Esophagus (tissue), 2 donors: ENCODE data around the gene TOX2. TPM values are rescaled to one million over a fixed set of nuclear protein-coding genes. Genes with fewer than 3 reads are reported as not detected.

Experiments
- H3K27ac ChIP-seq, 2 donors: one replicate each; pipeline ENCODE4 v1.5.1; 2013; ENCODE audit warnings: low read depth in 2 of 2, mild to moderate bottlenecking in 2 of 2, inconsistent platforms in 1 of 2, low read length in 1 of 2, moderate library complexity in 1 of 2
- H3K27me3 ChIP-seq, 2 donors: one replicate each; pipeline ENCODE4 v1.6.1; 2013; ENCODE audit warnings: low read length in 2 of 2, control low read depth in 1 of 2, mild to moderate bottlenecking in 1 of 2; ENCODE audit not compliant: insufficient read depth in 2 of 2, control insufficient read depth in 1 of 2
- H3K36me3 ChIP-seq, 2 donors: one replicate each; pipeline ENCODE4 v1.6.1; 2013; ENCODE audit warnings: low read length in 1 of 2; ENCODE audit not compliant: control insufficient read depth in 2 of 2, insufficient read depth in 2 of 2
- H3K4me1 ChIP-seq, 2 donors: one replicate each; pipeline ENCODE4 v1.6.1; 2013; ENCODE audit warnings: low read length in 1 of 2; ENCODE audit not compliant: control insufficient read depth in 2 of 2, insufficient read depth in 2 of 2
- H3K4me3 ChIP-seq, 2 donors: one replicate each; pipeline ENCODE4 v1.5.1; 2013; ENCODE audit warnings: low read length in 2 of 2, mild to moderate bottlenecking in 2 of 2, low read depth in 1 of 2, moderate library complexity in 1 of 2
- H3K9me3 ChIP-seq, 2 donors: one replicate each; pipeline ENCODE4 v1.6.1; 2013; ENCODE audit warnings: mild to moderate bottlenecking in 2 of 2, low read depth in 1 of 2, low read length in 1 of 2, moderate library complexity in 1 of 2; ENCODE audit not compliant: control insufficient read depth in 2 of 2, insufficient read depth in 1 of 2
- WGBS, 2 donors: extraction: QIAGEN DNeasy Blood & Tissue Kit; methylation state at CpG; one replicate each; pipeline ENCODE4 v1.1.7; 2013; 5-methylcytosine and 5-hydroxymethylcytosine counted together
- polyA plus RNA-seq, 2 donors: library from polyadenylated mRNA; stranded (reverse); fragments of 200-250 nt; gene quantifications; one replicate each; pipeline ENCODE4 v1.2.3, GENCODE V29; 2013
- donor health status: healthy with polysubstance abuse.
- donor health status: Bipolar disorder and iron deficiency.

The TOX2 gene
- polyA plus RNA-seq, 2 donors, result 6.9 to 10.5 TPM

DNA sequence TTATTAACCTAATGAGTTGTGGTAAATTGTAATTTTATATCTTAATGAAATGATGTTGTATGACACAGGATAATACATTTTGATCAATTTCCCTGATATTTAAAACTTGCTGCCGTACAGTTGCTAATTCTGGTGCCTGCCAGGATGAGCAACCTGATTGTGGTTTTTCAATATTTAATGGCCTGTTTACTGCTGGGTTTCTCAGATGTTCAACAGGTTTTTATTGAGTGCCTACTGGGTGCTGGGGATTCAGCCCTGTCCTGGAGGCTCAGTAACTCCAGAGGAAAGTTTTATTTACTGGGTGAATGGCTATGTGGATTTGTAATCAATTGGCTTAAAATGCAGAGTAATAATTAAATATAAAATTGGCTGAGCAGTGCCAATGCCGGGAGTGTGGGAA, 8.0 kb downstream of the TOX2 start:
- Histone ChIP-seq H3K36me3 (no peaks in the 10 kb centered on the region), H3K4me3 (no peak overlapping the region), H3K4me1 (peaks cover 2 to 4% of the 10 kb centered on the region in 2 donors), H3K9me3 (no peaks in the 10 kb centered on the region), H3K27me3 (peaks cover 0 to 3% of the 10 kb centered on the region in 2 donors), H3K27ac (no peak overlapping the region)
- 65 to 67% methylated on average over 2 of the region's 2 CpGs for WGBS, 2 donors

DNA sequence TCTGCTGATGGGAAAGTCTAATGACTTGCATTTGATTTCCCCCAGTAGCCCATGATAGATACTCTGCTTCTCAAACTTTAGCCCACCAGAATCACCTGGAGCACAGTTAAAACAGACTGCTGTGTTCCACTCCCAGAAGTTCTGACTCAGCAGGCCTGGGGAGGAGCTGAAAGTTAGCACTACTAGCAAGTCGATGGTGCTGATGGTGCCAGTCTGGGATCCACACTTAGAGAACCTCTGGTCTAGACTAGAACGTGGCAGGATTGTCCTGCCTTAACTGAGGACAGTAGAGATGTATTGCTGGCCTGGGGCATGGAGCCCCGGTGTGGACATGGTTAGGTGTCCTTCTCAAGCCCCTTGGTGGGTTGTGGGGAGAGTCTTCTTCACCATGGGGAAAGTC, 8.7 kb downstream of the TOX2 start:
- Histone ChIP-seq H3K27ac (no peak overlapping the region), H3K36me3 (no peaks in the 10 kb centered on the region), H3K27me3 (peaks cover 0 to 3% of the 10 kb centered on the region in 2 donors), H3K9me3 (no peaks in the 10 kb centered on the region), H3K4me1 (peaks cover 3 to 5% of the 10 kb centered on the region in 2 donors), H3K4me3 (no peak overlapping the region)
- 79 to 82% methylated on average over 3 of the region's 3 CpGs for WGBS, 2 donors

DNA sequence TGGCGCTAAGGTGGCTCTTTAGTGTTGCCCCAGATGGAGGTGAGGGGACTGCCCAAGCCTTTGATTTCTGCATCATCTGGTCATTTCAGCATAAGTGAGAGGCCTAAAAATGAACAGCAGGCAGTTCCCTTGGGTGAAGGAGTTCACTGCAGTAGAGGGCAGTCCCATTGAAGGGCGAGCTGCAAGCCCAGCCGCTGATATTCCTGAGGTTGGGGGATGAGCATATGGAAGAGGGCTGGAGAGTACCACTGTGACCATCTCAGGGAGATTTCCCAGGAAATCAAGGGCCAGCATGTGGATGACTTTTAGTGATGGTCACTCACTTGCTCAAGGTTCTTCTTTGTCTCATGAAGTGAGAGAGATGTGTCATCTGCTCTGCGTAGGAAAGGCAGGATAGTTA, 9.3 kb downstream of the TOX2 start:
- 85 to 90% methylated on average over 4 of the region's 4 CpGs for WGBS, 2 donors
- peaks cover 0 to 3% of the 10 kb centered on the region in 2 donors for H3K27me3 ChIP-seq

DNA sequence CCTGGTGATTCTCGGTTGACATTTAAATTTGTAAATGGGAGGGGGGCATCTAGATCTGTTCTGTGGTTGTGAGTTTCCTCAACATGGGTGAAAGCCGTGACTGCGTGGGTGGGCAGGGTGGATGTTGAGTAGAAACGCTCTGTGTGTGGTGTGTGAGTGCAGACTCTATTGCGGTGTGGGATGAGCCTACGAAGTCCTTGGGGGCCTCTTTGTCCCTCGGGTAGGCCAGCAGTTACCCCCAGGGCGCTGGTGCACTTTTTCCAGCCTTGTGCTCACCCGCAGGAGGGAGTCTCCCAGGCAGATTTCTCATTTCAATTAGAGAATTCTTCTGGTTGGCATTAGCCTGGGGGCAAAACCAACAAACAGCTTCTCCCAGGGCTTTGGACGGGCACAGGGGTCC, 10.6 kb downstream of the TOX2 start:
- Histone ChIP-seq H3K4me1 (peaks cover 6 to 8% of the 10 kb centered on the region in 2 donors), H3K27me3 (peaks cover 0 to 3% of the 10 kb centered on the region in 2 donors), H3K9me3 (no peaks in the 10 kb centered on the region), H3K27ac (no peak overlapping the region), H3K4me3 (no peak overlapping the region), H3K36me3 (no peaks in the 10 kb centered on the region)
- WGBS, 2 donors, result 61 to 62% methylated on average over 10 of the region's 10 CpGs

More for the DNA sequence above, 9.3 kb downstream of the TOX2 start:
- Histone ChIP-seq H3K4me1 (peaks cover 6 to 8% of the 10 kb centered on the region in 2 donors), H3K4me3 (no peak overlapping the region), H3K9me3 (no peaks in the 10 kb centered on the region), H3K36me3 (no peaks in the 10 kb centered on the region), H3K27ac (no peak overlapping the region)

DNA sequence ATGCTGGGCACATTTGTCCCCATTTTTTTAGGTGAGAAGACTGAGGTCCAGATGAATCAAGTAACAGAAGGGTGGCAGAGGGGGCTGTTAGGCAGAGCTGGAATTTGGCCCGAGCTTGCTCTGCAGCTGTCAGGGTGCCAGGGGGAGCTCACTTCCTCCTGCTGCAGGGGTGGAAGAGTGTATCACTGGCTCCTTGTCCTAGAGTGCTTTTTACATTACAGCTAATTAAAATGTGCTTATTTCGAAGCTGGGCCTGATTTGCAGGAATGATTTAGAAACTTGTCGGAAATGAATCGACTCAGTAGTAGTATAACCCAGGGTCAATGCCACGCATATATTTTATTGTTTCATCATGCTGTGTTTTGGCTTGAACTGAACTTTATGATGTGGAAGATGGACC, 11.1 kb downstream of the TOX2 start:
- H3K4me3 ChIP-seq, result no peak overlapping the region
- no peaks in the 10 kb centered on the region for H3K36me3 ChIP-seq
- H3K27me3 ChIP-seq, result peaks cover 0 to 3% of the 10 kb centered on the region in 2 donors
- peaks cover 6 to 8% of the 10 kb centered on the region in 2 donors for H3K4me1 ChIP-seq
- WGBS, 2 donors, result 39 to 41% methylated on average over 5 of the region's 5 CpGs
- no peaks in the 10 kb centered on the region for H3K9me3 ChIP-seq
- no peak overlapping the region for H3K27ac ChIP-seq

DNA sequence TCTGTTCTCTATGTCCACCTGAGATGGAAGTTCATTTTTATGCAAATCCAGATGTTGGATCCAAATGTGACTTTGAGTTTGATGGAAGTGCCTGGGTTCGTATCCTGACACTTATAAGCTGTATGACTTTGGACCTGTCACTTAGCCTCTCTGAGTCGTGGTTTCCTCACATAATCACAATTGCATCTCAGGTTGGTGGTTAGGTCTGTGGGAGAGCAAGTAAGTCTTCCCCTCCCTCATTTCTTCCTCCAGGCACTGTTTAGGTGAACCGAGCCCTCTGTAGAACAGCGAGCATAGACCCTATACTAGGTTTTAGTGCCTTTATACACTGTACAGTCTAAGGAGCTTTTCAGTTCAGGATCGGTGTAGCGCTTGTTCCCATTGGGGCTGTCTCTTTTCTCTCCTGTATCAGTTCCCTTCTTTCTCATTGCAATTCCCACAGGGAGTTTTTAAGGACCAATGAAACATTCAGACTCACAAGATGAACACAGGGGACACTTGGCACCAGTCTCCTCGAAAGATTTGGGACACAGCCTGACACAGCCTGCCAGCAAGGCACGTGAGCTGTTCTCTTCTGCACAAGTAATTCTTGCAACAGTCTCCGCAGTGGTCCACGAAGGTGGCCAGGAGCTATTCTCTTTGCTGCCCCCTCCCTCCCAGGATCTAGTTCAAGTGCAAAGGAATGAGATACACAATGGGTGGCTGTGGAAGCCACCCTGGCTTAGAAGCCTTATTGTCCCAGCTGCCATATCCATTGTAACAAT, 11.8 kb downstream of the TOX2 start:
- Histone ChIP-seq H3K9me3 (no peaks in the 10 kb centered on the region), H3K27ac (no peak overlapping the region), H3K27me3 (peaks cover 0 to 3% of the 10 kb centered on the region in 2 donors), H3K4me1 (peaks cover 6 to 8% of the 10 kb centered on the region in 2 donors), H3K4me3 (no peak overlapping the region), H3K36me3 (no peaks in the 10 kb centered on the region)
- WGBS, 2 donors, result 75% methylated on average over 10 of the region's 10 CpGs

DNA sequence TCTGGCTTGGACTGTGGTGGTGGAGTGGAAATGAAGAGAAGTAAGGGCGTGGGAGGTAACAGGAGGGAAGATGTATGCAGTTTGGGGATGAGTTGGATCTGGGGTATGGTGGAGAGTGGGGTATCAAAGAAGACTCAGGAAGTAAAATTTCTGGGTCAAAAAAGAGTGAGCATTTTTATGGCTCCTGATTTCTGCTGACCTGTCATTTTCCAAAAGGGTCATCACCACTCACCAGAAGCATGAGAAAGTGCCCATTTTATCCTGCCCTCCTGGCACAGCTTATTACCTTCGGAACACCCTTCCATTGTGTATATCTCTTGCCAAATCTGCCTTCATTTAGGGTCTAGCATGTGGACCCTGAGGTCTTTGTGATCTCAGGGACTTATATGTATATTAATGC, 17.3 kb downstream of the TOX2 start:
- no peaks in the 10 kb centered on the region for H3K9me3 ChIP-seq
- H3K4me1 ChIP-seq, result peaks cover 11 to 13% of the 10 kb centered on the region in 2 donors
- H3K27me3 ChIP-seq, result no peaks in the 10 kb centered on the region
- H3K27ac ChIP-seq, result no peak overlapping the region
- WGBS, 2 donors, result 91 to 93% methylated on average over 2 of the region's 2 CpGs
- no peak overlapping the region for H3K4me3 ChIP-seq
- no peaks in the 10 kb centered on the region for H3K36me3 ChIP-seq

DNA sequence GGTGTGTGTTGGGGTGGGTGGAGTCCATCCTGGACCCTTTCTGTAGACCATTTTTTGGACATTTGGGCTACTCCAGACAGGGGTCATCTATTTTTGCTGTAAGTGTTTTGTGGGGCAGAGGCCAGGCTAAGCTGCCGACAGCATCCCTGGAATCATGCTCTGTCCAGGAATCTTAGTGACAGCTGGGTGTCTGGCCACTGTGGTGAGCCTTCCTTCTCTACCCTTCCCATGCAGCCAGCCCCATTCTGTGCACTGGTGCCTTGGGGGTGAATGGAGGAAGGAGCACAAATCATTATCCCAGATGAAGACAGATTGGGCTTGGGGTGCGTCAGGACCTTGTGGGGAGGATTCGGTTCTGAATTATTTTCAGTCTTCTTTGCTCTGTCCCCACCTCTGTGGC, 20.2 kb downstream of the TOX2 start:
- no peaks in the 10 kb centered on the region for H3K27me3 ChIP-seq
- H3K36me3 ChIP-seq, result no peaks in the 10 kb centered on the region
- no peak overlapping the region for H3K4me3 ChIP-seq
- peaks cover 19 to 21% of the 10 kb centered on the region in 2 donors for H3K4me1 ChIP-seq
- H3K27ac ChIP-seq, result no peak overlapping the region
- WGBS, 2 donors, result 87 to 90% methylated on average over 3 of the region's 3 CpGs
- no peaks in the 10 kb centered on the region for H3K9me3 ChIP-seq

DNA sequence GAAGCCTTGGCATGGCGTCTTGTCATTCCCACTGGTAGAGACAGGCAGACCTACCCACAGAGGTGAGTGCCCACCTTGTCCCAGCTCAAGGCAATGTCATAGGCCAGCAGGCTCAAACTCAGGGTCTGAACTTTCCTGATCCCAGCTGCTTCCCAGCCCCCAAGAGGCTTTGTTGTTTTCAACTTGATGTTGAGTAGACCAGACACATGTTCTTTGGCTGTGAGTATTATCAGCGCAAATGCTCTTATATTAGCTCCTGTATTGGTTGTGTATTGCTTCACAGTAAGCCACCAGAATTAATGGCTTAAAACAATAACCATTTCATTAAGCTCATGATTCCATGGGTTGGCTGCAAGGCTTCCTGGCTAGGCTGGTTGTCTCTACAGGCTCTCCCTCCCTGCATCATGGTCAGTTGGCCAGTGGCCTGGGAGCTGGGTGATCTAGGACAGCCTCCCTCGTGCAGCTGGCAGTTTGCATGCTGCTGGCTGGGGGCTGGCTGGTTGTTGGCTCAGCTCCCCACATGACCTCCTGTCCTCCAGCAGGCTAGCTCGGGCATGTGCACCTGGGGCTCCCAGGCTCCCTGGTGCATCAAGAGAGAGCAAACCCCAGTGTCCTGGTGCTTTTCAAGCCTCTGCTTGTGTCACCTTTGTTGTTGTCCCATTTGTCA, 21.6 kb downstream of the TOX2 start:
- Histone ChIP-seq H3K4me1 (peaks cover 22 to 23% of the 10 kb centered on the region in 2 donors), H3K9me3 (no peaks in the 10 kb centered on the region), H3K27ac (no peak overlapping the region), H3K36me3 (no peaks in the 10 kb centered on the region), H3K27me3 (no peaks in the 10 kb centered on the region), H3K4me3 (no peak overlapping the region)
- 62 to 64% methylated on average over 4 of the region's 4 CpGs for WGBS, 2 donors
